NCI-H128 (cell line): Measurements from ENCODE around the gene USP54.
"Not testable (repeated sequence)": the region's sequence is repeated elsewhere in the genome, so short reads cannot be mapped to it uniquely, and the experiment has no call there.

Experiments
- DNase-seq: peaks from one replicate; lab custom pipeline; 2025; ENCODE audit not compliant: unreplicated experiment; lab: John Stamatoyannopoulos, UW

Gene USP54

GRCh38 chr10:73591935-73592699 is 975 bp upstream of the USP54 start:
- no peak for DNase-seq

- no peak for DNase-seq
Measured at GRCh38 chr10:73589563-73590126, 1.5 kb downstream of the USP54 start.

- DNase-seq, result no peak
Measured at GRCh38 chr10:73588656-73589055, 2.5 kb downstream of the USP54 start.

- DNase-seq, result no peak
Measured at GRCh38 chr10:73586583-73586984, 4.6 kb downstream of the USP54 start.

GRCh38 chr10:73585327-73585726 is 5.8 kb downstream of the USP54 start:
- DNase-seq, result no peak

- no peak for DNase-seq
Measured at GRCh38 chr10:73584737-73585136, 6.4 kb downstream of the USP54 start.

- DNase-seq, result no peak
Measured at GRCh38 chr10:73581918-73582317, 9.2 kb downstream of the USP54 start.

GRCh38 chr10:73578927-73579326 is 12.2 kb downstream of the USP54 start:
- DNase-seq, result not testable (repeated sequence)

- DNase-seq, result no peak
Measured at GRCh38 chr10:73577788-73578187, 13.4 kb downstream of the USP54 start.

GRCh38 chr10:73576890-73577591 is 14.1 kb downstream of the USP54 start:
- no peak for DNase-seq

- DNase-seq, result no peak
Measured at GRCh38 chr10:73576178-73576889, 14.8 kb downstream of the USP54 start.

GRCh38 chr10:73567025-73567424 is 24.1 kb downstream of the USP54 start:
- DNase-seq, result not testable (repeated sequence)

- DNase-seq, result no peak
Measured at GRCh38 chr10:73561192-73561591, 29.9 kb downstream of the USP54 start.

- no peak for DNase-seq
Measured at GRCh38 chr10:73559590-73559989, 31.6 kb downstream of the USP54 start.

- no peak for DNase-seq
Measured at GRCh38 chr10:73556855-73557254, 34.3 kb downstream of the USP54 start.

- DNase-seq, result no peak
Measured at GRCh38 chr10:73554721-73555120, 36.4 kb downstream of the USP54 start.

GRCh38 chr10:73553761-73554160 is 37.4 kb downstream of the USP54 start:
- no peak for DNase-seq

- no peak for DNase-seq
Measured at GRCh38 chr10:73552819-73553715, 38.1 kb downstream of the USP54 start.

- no peak for DNase-seq
Measured at GRCh38 chr10:73551515-73551914, 39.6 kb downstream of the USP54 start.

- DNase-seq, result no peak
Measured at GRCh38 chr10:73545357-73545756, 45.8 kb downstream of the USP54 start.

GRCh38 chr10:73537709-73538108 is 53.4 kb downstream of the USP54 start:
- DNase-seq, result no peak
